ENCODE data around the gene ZBTB25. TPM values are rescaled to one million over a fixed set of nuclear protein-coding genes. Genes with fewer than 3 reads are reported as not detected.

ZBTB25 gene
- total RNA-seq, 2 donors from 2014 or later = 10.6 to 11.9 TPM

DNA sequence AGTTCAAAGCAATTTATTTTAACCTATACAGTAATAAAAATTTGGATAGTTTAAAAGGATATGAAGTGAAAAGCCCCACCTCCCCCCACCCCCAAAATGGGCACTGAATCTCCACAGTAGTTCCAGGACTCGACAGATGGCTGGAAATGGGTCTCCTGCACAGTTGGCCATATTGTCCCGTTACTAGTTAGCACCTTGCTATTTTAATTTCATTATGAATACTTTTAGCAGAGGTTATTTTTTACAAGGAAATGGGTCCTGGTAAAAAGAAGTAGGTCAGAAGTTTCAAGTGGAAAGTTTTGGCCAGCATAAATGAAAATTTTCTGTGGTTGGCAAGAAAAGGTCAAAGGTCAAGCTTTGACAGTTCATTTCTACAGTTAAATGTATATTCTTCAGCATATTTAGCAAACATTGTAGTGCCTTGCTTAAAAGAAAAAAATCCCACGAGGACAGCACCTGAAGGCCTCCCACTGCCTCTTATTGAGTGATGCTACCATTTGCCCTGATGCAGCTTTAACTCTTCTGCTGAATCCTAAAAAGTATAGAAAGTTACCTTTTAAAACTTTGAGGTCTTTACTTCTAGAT is 87.2 kb downstream of the ZBTB25 start:
- intact Hi-C loops (cut with DNase I) = no loop called here
- no peak for DNase-seq
- no peak for ATAC-seq

DNA sequence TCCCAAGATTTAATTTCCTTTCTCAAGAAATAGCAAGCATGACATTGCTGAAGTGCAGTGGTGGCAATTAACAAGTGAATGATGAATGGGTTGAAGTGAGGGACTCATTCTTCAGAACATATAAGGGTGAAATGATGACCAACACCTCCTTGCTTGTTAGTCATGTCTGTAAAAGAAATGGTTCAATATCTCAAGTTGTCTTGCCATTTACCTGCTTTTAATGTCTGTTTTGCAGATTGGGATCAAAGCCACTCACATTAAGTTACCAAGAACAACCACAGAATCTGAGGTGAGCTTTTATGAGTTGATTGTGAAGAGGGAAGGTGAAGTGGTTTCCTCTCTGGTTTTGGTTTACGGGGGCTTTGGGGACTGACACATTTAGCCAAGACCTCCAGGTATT is 91.4 kb downstream of the ZBTB25 start:
- intact Hi-C loops (cut with DNase I) = no loop called here
- ATAC-seq (no peak), DNase-seq (no peak)

DNA sequence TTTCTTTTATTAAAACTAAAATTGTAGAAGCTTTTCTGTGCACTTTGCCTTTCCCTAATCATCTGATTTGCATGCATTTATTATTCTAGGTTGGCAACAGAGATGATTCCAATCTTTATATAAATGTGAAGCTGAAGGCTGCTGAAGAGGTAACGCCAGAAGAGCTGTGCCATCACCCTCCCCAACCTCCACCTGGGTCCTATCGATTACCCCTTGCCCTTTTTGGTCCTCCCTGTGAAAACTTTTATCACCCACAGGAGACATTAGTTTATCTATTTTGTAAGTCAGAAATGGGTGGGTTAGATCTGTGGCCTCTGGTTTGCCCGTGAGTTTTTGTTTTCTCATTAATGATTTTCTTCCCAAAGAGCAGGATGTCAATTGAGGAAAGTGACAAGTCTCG is 92.6 kb downstream of the ZBTB25 start:
- ATAC-seq (no peak), DNase-seq (no peak)
- intact Hi-C loops (cut with DNase I) = no loop called here

DNA sequence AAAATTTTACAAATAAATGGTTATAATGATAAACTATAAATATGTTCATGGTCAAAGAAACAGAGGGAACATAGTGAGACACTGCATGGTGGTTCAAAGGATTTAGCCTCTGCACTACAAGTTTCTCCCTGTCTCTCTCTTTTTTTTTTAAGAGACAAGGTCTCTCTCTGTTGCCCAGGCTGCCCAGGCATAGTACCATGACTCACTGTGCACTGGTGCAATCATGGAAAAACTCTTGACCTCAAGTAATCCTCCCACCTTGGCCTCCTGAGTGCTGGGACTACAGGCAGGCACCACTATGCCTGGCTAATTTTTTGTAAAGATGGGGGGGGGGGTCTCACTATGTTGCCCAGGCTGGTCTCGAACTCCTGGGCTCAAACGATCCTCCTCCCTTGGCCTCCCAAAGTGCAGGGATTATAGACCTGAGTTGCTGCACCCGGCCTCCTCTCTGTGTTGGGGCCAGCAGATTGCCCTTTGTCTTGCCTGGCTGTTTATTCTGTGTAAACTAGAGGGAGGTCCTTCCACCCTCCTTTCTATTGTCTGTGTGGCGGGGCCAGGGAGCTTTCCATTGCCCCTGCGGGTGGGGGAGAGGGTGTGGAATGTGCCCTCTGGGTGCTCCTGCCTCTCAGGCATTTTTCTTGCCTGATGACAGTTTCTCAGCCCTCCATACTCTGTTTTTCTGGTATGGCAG is 93.4 kb downstream of the ZBTB25 start:
- intact Hi-C loops (cut with DNase I) = no loop called here
- ATAC-seq (peak in 1 of 2 donors; percentile 61), DNase-seq (no peak)

DNA sequence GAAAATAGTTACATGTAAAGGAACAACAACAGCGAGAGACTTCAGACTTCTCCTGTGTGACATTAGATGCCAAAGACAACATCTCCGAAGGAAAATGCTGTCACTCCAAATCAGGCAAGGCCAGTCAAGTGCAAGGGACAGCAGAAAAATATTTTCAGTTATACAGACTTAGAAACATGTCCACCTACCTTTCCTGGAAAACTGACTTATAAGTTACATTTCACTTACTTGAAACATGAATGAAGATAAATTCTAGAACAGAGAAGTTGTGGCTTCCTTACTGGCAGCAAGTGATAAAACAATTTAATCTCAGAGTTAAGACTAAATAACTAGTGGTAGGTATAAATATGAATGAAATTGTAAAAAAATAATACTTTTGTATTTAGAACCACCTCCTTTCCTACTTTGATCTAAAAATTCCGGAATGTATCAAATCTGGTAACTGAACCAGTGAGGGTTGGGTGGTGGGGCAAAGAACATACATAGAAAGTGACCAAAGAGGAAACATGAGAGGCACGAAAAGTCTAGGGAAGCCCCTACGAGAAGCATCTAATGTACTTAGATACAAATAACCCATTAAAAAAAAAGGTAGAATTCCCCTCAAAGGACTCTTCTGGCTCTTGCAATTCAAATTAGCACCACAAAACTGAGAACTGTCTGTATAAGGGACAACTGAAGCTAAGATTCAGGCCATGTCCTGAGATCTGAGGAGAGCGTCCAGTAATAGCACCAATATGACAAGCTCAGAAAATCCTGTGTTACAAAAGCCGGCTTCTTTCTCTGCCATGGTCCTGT is 94.3 kb downstream of the ZBTB25 start:
- intact Hi-C loops (cut with DNase I) = no loop called here
- no peak for ATAC-seq

DNA sequence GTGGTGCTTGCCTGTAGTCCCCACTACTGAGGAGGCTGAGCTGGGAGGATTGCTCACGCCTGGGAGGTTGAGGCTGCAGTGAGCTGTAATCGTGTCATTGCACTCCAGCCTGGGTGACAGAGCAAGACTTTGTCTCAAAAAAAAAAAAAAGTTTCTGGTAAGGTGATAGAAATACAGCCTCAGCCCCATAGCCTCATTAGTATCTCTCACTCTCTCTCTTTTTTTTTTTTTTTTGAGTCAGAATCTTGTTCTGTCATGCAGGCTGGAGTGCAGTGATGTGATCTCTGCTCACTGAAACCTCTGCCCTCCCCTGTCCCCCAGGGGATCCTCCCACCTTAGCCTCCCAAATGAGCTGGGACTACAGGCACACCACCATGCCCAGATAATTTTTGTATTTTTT is 96.3 kb downstream of the ZBTB25 start:
- no peak for ATAC-seq
- no peak for DNase-seq
- intact Hi-C loops (cut with DNase I) = no loop called here

More for the DNA sequence above, 94.3 kb downstream of the ZBTB25 start:
- DNase-seq = no peak

DNA sequence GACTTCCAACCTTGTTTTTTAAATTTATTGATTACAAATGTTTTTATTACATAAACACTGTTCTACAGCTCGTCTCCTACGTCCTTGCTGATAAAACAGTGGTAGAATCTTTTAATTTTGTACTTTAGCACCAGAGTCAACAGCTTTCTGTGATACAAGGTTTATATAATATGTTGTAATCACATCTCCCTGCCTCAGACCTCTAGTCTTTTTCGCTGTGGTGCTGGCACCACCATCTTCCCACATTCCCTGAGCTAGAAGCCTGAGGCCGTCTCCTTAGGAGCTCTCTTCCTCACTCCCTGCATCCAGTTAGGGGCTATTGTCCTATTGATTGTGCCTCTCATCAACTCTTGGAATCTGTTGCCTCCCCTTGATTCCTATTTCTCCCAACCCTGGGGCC is 98.3 kb downstream of the ZBTB25 start:
- DNase-seq (no peak), ATAC-seq (no peak)
- intact Hi-C loops (cut with DNase I) = no loop called here

DNA sequence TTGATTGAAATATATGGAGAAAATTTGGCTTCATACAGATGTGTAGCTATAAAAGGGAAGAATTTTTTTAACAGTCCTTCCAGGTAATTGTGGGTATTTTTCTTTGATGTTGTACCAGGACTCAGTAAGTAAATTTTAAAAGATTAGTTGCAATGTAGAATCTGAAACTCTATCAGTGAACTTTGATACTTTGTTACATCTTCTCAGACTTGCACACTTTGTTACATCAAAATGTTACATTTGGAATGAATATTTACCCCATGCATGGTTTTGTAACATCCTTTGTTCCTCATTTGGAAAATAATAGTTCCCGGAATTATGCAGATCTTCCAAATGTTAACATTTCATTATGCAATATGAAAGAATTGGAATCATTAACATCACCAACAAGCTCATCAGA is 101.7 kb downstream of the ZBTB25 start:
- intact Hi-C loops (cut with DNase I) = no loop called here
- ATAC-seq (no peak), DNase-seq (no peak)

DNA sequence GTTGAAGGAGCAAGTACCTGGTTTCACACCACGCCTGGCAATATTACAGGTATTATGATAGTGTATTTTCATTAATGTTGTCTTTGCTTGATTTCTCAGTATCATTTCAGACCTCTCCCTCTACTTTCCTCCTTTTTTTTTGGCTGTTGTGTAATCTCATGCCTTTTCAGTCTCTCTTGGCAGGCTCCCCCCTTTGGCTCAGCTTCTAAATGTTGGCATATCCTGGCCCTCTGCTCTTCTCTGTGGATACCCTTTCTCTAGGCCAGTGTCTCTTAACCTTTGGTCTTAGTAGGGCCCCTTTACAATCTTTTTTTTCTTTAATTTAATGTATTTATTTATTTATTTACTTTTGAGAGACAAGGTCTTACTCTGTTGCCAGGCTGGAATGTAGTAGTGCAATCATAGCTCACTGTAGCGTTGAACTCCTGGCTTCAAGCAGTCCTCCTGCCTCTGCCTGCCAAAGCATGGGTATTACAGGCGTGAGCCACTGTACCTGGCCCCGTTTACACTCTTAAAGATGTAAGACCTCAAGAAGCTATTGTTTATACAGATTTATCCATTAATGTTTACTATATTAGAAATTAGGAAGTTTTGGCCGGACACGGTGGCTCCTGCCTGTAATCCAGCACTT is 102.7 kb downstream of the ZBTB25 start:
- intact Hi-C loops (cut with DNase I) = no loop called here
- DNase-seq (no peak), ATAC-seq (peak; percentile 59 to 81)

Other genes starting within 250 kb of the ZBTB25 start
- gene ESR2, start 209.5 kb downstream of the ZBTB25 start, total RNA-seq = 1 to 10 TPM in 1 of 2 donors, under 1 TPM in 1; 0.31 to 1.3 TPM
- 10 to 100 TPM; 58.5 to 59.2 TPM for gene MTHFD1, start 115.5 kb downstream of the ZBTB25 start, total RNA-seq
- under 1 TPM; 0.26 to 0.27 TPM for gene AKAP5, start 38.3 kb downstream of the ZBTB25 start, total RNA-seq
- gene ZBTB1, start 932 bp upstream of the ZBTB25 start, total RNA-seq = 10 to 100 TPM; 23.2 to 23.7 TPM
- gene HSPA2, start 36.9 kb upstream of the ZBTB25 start, total RNA-seq = 10 to 100 TPM; 29.8 to 54.2 TPM
- under 1 TPM; 0.38 to 0.47 TPM for gene PPP1R36, start 46.1 kb upstream of the ZBTB25 start, total RNA-seq
- gene PLEKHG3, start 200.6 kb upstream of the ZBTB25 start, total RNA-seq = 10 to 100 TPM; 29.4 to 37.7 TPM